Neural cell (in vitro differentiated cells): ENCODE results near the gene USP28.

Source experiments
- EZH2 ChIP-seq: fragments of 200-600, 300-800 bp; shearing (Covaris generic), sonication (generic); IDR thresholded peaks from 2 replicates; pipeline ENCODE4 v1.6.1; 2014; ENCODE audit warnings: antibody characterized with exemption, low read length, borderline replicate concordance, mild to moderate bottlenecking; ENCODE audit not compliant: insufficient read depth, poor library complexity, severe bottlenecking
- TF ChIP-seq, protein P1 (sequence below): fragments of 450-650 bp; IDR thresholded peaks from 2 replicates; pipeline ENCODE4 v1.5.1; 2014; ENCODE audit warnings: antibody characterized with exemption, mild to moderate bottlenecking, moderate library complexity; ENCODE audit not compliant: poor library complexity, severe bottlenecking
- TF ChIP-seq, protein P2 (sequence below): IDR thresholded peaks from 2 replicates; pipeline ENCODE4 v1.6.1; 2012; ENCODE audit warnings: borderline replicate concordance

DNA sequence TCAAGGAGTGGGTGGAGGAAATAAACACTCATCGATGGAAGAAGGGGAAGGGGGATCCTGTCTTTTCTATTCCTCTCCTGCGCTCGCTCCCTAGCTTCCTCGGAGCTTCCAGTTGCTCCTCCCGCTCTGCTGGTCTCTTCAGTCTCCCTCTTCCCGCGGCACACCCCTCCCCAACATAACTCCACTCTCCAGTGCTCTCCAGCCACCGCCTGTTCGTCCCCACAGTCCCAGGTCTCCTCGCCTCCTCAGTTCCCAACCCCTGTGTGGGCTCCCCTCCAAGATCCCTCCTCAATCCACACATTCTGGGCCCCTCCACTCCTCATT is 102.3 kb downstream of the USP28 start:
- TF ChIP-seq, protein P1, sequence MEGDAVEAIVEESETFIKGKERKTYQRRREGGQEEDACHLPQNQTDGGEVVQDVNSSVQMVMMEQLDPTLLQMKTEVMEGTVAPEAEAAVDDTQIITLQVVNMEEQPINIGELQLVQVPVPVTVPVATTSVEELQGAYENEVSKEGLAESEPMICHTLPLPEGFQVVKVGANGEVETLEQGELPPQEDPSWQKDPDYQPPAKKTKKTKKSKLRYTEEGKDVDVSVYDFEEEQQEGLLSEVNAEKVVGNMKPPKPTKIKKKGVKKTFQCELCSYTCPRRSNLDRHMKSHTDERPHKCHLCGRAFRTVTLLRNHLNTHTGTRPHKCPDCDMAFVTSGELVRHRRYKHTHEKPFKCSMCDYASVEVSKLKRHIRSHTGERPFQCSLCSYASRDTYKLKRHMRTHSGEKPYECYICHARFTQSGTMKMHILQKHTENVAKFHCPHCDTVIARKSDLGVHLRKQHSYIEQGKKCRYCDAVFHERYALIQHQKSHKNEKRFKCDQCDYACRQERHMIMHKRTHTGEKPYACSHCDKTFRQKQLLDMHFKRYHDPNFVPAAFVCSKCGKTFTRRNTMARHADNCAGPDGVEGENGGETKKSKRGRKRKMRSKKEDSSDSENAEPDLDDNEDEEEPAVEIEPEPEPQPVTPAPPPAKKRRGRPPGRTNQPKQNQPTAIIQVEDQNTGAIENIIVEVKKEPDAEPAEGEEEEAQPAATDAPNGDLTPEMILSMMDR = no peak
- TF ChIP-seq, protein P2, sequence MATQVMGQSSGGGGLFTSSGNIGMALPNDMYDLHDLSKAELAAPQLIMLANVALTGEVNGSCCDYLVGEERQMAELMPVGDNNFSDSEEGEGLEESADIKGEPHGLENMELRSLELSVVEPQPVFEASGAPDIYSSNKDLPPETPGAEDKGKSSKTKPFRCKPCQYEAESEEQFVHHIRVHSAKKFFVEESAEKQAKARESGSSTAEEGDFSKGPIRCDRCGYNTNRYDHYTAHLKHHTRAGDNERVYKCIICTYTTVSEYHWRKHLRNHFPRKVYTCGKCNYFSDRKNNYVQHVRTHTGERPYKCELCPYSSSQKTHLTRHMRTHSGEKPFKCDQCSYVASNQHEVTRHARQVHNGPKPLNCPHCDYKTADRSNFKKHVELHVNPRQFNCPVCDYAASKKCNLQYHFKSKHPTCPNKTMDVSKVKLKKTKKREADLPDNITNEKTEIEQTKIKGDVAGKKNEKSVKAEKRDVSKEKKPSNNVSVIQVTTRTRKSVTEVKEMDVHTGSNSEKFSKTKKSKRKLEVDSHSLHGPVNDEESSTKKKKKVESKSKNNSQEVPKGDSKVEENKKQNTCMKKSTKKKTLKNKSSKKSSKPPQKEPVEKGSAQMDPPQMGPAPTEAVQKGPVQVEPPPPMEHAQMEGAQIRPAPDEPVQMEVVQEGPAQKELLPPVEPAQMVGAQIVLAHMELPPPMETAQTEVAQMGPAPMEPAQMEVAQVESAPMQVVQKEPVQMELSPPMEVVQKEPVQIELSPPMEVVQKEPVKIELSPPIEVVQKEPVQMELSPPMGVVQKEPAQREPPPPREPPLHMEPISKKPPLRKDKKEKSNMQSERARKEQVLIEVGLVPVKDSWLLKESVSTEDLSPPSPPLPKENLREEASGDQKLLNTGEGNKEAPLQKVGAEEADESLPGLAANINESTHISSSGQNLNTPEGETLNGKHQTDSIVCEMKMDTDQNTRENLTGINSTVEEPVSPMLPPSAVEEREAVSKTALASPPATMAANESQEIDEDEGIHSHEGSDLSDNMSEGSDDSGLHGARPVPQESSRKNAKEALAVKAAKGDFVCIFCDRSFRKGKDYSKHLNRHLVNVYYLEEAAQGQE = no peak
- no peak for TF ChIP-seq EZH2
